ENCODE results near the gene ATP5F1D.

DNA sequence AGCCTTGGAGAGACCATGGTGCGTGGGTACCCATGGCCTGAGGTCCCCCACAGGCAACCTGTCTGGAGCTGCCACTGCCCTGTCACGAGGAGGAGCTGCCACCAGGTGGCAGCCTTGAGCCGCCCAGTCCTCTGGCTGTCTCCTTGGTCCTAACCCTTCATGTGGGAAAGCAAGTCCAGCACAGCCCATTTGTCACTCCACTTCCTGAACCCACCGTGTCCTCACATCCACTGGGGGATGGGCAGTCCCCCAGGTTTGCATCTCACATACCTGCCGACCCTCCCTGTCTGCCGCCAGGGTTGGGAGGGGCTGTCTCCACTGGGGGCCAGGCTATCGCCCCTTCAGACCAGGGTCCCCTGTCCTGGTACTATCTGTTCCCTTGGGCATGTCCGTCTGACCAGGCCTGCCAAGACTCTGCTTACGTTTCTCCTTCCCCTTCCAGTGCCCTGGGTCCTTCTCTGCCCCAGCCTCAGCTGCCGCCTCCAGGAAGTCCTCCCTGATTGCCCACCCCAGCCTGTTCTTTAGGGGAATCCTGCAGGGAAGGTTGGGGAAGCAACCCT lies 38.3 kb downstream of the ATP5F1D start:
- TF ChIP-seq YY1 (IDR thresholded peaks at IDR 0.05; ENCODE audit: insufficient read depth, insufficient read length) (no peak), ZNF274 (IDR thresholded peaks at IDR 0.05; ENCODE audit: low read depth, low read length) (no peak), SUZ12 (IDR thresholded peaks at IDR 0.05; ENCODE audit: extremely low read depth, insufficient read depth, insufficient read length) (no peak)
